WTC11 (cell line): Measurements from ENCODE around the gene TBC1D22B.

Source experiments
- GABPB1 ChIP-seq: sonication (generic); formaldehyde crosslinking; IDR thresholded peaks from 2 replicates; pipeline ENCODE4 v1.8.1; 2023; ENCODE audit warnings: mild to moderate bottlenecking, missing genetic modification reagents
- JUN ChIP-seq: sonication (generic); formaldehyde crosslinking; IDR thresholded peaks from 2 replicates; pipeline ENCODE4 v1.8.0; 2023; ENCODE audit warnings: mild to moderate bottlenecking, missing genetic modification reagents
- KAT7 ChIP-seq: sonication (generic); formaldehyde crosslinking; IDR thresholded peaks from 2 replicates; pipeline ENCODE4 v1.8.1; 2023; ENCODE audit warnings: missing genetic modification reagents, mild to moderate bottlenecking, borderline replicate concordance
- SP1 ChIP-seq: sonication (generic); formaldehyde crosslinking; conservative IDR thresholded peaks from 2 replicates; pipeline ENCODE4 v1.8.1; 2022; ENCODE audit warnings: missing genetic modification reagents
- ZNF121 ChIP-seq: sonication (generic); formaldehyde crosslinking; IDR thresholded peaks from 2 replicates; pipeline ENCODE4 v1.8.0; 2023; ENCODE audit warnings: missing genetic modification reagents
- TF ChIP-seq, protein P1 (sequence below): sonication (generic); formaldehyde crosslinking; IDR thresholded peaks from 2 replicates; pipeline ENCODE4 v1.8.0; 2022; ENCODE audit warnings: mild to moderate bottlenecking, missing genetic modification reagents
- TF ChIP-seq, protein P2 (sequence below): fragments of 200-600 bp; IDR thresholded peaks from 2 replicates; pipeline ENCODE4 v1.8.0; 2022; ENCODE audit warnings: antibody characterized with exemption
- TF ChIP-seq, protein P3 (sequence below): sonication (generic); formaldehyde crosslinking; IDR thresholded peaks from 2 replicates; pipeline ENCODE4 v1.8.0; 2022; ENCODE audit warnings: mild to moderate bottlenecking, missing genetic modification reagents
- TF ChIP-seq, protein P4 (sequence below): sonication (generic); formaldehyde crosslinking; IDR thresholded peaks from 2 replicates; pipeline ENCODE4 v1.8.1; 2023; ENCODE audit warnings: mild to moderate bottlenecking, missing genetic modification reagents
- TF ChIP-seq, protein P5 (sequence below): sonication (generic); formaldehyde crosslinking; IDR thresholded peaks from 2 replicates; pipeline ENCODE4 v1.8.1; 2023; ENCODE audit warnings: mild to moderate bottlenecking, missing genetic modification reagents, moderate library complexity
- TF ChIP-seq, protein P6 (sequence below): sonication (generic); formaldehyde crosslinking; IDR thresholded peaks from 2 replicates; pipeline ENCODE4 v1.8.0; 2022; ENCODE audit warnings: mild to moderate bottlenecking, missing genetic modification reagents

DNA sequence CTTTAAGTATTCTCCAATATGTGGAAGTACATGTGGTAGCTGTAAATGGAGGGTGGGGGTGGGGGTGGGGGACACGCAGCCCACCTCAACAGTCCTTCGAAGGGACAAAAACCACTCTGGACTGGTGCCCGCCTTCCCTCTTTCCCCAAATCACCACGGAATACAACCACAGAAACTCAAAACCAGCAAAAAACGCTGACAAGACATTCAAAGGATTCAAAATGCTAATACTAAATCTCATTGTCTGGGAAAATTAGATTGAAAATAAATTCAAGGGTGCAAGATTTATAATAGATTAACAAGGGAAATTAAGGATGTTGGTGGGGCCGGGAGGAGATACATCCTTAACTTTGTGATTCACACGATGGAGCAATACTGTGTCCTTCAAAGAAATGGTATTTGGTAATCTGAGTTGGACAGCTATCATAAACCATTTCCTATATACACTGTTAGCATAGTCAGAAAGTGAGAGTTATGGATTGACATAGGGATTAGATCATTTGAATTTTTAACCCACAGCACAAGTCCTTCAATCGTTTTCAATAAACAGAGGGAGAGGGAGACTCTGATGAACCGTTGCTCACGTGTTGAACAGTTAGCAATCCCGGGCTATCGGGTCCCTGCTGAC lies 766 bp upstream of the TBC1D22B start:
- no peak for TF ChIP-seq ZNF121 (CRISPR knock-in tag)
- TF ChIP-seq, protein P1, sequence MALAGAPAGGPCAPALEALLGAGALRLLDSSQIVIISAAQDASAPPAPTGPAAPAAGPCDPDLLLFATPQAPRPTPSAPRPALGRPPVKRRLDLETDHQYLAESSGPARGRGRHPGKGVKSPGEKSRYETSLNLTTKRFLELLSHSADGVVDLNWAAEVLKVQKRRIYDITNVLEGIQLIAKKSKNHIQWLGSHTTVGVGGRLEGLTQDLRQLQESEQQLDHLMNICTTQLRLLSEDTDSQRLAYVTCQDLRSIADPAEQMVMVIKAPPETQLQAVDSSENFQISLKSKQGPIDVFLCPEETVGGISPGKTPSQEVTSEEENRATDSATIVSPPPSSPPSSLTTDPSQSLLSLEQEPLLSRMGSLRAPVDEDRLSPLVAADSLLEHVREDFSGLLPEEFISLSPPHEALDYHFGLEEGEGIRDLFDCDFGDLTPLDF (CRISPR knock-in tag), result no peak
- TF ChIP-seq, protein P2, sequence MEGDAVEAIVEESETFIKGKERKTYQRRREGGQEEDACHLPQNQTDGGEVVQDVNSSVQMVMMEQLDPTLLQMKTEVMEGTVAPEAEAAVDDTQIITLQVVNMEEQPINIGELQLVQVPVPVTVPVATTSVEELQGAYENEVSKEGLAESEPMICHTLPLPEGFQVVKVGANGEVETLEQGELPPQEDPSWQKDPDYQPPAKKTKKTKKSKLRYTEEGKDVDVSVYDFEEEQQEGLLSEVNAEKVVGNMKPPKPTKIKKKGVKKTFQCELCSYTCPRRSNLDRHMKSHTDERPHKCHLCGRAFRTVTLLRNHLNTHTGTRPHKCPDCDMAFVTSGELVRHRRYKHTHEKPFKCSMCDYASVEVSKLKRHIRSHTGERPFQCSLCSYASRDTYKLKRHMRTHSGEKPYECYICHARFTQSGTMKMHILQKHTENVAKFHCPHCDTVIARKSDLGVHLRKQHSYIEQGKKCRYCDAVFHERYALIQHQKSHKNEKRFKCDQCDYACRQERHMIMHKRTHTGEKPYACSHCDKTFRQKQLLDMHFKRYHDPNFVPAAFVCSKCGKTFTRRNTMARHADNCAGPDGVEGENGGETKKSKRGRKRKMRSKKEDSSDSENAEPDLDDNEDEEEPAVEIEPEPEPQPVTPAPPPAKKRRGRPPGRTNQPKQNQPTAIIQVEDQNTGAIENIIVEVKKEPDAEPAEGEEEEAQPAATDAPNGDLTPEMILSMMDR, result no peak
- TF ChIP-seq KAT7 (CRISPR knock-in tag), result no peak
- TF ChIP-seq, protein P3, sequence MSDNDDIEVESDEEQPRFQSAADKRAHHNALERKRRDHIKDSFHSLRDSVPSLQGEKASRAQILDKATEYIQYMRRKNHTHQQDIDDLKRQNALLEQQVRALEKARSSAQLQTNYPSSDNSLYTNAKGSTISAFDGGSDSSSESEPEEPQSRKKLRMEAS, result no peak
- TF ChIP-seq, protein P4, sequence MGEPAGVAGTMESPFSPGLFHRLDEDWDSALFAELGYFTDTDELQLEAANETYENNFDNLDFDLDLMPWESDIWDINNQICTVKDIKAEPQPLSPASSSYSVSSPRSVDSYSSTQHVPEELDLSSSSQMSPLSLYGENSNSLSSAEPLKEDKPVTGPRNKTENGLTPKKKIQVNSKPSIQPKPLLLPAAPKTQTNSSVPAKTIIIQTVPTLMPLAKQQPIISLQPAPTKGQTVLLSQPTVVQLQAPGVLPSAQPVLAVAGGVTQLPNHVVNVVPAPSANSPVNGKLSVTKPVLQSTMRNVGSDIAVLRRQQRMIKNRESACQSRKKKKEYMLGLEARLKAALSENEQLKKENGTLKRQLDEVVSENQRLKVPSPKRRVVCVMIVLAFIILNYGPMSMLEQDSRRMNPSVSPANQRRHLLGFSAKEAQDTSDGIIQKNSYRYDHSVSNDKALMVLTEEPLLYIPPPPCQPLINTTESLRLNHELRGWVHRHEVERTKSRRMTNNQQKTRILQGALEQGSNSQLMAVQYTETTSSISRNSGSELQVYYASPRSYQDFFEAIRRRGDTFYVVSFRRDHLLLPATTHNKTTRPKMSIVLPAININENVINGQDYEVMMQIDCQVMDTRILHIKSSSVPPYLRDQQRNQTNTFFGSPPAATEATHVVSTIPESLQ (CRISPR knock-in tag), result no peak
- TF ChIP-seq JUN (CRISPR knock-in tag), result no peak
- TF ChIP-seq, protein P5, sequence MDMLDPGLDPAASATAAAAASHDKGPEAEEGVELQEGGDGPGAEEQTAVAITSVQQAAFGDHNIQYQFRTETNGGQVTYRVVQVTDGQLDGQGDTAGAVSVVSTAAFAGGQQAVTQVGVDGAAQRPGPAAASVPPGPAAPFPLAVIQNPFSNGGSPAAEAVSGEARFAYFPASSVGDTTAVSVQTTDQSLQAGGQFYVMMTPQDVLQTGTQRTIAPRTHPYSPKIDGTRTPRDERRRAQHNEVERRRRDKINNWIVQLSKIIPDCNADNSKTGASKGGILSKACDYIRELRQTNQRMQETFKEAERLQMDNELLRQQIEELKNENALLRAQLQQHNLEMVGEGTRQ (CRISPR knock-in tag), result no peak
- TF ChIP-seq, protein P6, sequence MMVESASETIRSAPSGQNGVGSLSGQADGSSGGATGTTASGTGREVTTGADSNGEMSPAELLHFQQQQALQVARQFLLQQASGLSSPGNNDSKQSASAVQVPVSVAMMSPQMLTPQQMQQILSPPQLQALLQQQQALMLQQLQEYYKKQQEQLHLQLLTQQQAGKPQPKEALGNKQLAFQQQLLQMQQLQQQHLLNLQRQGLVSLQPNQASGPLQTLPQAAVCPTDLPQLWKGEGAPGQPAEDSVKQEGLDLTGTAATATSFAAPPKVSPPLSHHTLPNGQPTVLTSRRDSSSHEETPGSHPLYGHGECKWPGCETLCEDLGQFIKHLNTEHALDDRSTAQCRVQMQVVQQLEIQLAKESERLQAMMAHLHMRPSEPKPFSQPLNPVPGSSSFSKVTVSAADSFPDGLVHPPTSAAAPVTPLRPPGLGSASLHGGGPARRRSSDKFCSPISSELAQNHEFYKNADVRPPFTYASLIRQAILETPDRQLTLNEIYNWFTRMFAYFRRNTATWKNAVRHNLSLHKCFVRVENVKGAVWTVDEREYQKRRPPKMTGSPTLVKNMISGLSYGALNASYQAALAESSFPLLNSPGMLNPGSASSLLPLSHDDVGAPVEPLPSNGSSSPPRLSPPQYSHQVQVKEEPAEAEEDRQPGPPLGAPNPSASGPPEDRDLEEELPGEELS (CRISPR knock-in tag), result no peak
- no peak for TF ChIP-seq SP1 (CRISPR knock-in tag)
- TF ChIP-seq GABPB1, result no peak
